ENCODE results near the gene NFE2L1.

DNA sequence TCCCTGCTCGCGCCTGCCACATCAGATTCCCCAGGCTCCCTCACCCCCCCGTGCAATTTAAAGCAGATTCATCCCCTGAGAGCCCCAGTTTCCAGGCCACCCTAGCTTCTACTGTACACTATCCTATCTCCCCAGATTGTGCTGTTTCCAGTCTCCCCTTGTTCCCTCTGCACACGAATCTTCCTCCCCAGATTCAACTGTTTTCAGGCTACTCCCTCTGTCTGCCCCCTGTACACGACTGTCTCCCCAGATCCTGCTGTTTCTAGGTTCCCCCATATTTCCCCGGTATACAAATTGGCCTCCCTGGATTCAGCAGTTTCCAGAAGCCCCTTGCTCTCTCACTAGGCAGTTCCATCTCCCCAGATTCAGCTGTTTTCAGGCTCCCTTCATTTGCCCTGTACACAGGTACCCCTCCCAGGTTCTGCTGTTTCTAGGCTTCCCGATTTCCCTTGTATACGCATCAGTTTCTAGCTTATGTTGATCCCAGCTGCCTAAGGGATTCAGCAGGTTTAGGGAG lies 33.5 kb upstream of the NFE2L1 start:
- TF ChIP-seq, protein P1, sequence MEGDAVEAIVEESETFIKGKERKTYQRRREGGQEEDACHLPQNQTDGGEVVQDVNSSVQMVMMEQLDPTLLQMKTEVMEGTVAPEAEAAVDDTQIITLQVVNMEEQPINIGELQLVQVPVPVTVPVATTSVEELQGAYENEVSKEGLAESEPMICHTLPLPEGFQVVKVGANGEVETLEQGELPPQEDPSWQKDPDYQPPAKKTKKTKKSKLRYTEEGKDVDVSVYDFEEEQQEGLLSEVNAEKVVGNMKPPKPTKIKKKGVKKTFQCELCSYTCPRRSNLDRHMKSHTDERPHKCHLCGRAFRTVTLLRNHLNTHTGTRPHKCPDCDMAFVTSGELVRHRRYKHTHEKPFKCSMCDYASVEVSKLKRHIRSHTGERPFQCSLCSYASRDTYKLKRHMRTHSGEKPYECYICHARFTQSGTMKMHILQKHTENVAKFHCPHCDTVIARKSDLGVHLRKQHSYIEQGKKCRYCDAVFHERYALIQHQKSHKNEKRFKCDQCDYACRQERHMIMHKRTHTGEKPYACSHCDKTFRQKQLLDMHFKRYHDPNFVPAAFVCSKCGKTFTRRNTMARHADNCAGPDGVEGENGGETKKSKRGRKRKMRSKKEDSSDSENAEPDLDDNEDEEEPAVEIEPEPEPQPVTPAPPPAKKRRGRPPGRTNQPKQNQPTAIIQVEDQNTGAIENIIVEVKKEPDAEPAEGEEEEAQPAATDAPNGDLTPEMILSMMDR (IDR thresholded peaks at IDR 0.05): no peak
- no peak for TF ChIP-seq POLR2AphosphoS5 (IDR thresholded peaks at IDR 0.05)
